ENCODE measurements around the gene PTPRG. TPM values are rescaled to one million over a fixed set of nuclear protein-coding genes. Genes with fewer than 3 reads are reported as not detected.
A peak's percentile ranks its signal among the peaks of the same experiment; 100 is the strongest.

The PTPRG gene
- total and polyA plus RNA-seq, 2 of the 13 experiments (the other 11 are each of a cell fraction or from before 2014, with no cell fraction given) = 8.0 to 25.3 TPM

GRCh38 chr3:62057339-62058047, 496.1 kb downstream of the PTPRG start (continued):
- TF ChIP-seq, protein P1, sequence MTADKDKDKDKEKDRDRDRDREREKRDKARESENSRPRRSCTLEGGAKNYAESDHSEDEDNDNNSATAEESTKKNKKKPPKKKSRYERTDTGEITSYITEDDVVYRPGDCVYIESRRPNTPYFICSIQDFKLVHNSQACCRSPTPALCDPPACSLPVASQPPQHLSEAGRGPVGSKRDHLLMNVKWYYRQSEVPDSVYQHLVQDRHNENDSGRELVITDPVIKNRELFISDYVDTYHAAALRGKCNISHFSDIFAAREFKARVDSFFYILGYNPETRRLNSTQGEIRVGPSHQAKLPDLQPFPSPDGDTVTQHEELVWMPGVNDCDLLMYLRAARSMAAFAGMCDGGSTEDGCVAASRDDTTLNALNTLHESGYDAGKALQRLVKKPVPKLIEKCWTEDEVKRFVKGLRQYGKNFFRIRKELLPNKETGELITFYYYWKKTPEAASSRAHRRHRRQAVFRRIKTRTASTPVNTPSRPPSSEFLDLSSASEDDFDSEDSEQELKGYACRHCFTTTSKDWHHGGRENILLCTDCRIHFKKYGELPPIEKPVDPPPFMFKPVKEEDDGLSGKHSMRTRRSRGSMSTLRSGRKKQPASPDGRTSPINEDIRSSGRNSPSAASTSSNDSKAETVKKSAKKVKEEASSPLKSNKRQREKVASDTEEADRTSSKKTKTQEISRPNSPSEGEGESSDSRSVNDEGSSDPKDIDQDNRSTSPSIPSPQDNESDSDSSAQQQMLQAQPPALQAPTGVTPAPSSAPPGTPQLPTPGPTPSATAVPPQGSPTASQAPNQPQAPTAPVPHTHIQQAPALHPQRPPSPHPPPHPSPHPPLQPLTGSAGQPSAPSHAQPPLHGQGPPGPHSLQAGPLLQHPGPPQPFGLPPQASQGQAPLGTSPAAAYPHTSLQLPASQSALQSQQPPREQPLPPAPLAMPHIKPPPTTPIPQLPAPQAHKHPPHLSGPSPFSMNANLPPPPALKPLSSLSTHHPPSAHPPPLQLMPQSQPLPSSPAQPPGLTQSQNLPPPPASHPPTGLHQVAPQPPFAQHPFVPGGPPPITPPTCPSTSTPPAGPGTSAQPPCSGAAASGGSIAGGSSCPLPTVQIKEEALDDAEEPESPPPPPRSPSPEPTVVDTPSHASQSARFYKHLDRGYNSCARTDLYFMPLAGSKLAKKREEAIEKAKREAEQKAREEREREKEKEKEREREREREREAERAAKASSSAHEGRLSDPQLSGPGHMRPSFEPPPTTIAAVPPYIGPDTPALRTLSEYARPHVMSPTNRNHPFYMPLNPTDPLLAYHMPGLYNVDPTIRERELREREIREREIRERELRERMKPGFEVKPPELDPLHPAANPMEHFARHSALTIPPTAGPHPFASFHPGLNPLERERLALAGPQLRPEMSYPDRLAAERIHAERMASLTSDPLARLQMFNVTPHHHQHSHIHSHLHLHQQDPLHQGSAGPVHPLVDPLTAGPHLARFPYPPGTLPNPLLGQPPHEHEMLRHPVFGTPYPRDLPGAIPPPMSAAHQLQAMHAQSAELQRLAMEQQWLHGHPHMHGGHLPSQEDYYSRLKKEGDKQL (CRISPR knock-in tag; IDR thresholded peaks at IDR 0.05; ENCODE audit: low read depth) = no peak
- TF ChIP-seq MLLT10 (CRISPR knock-in tag; IDR thresholded peaks at IDR 0.05) (no peak), JUNB (CRISPR knock-in tag; IDR thresholded peaks at IDR 0.05; ENCODE audit: borderline replicate concordance) (no peak), ZNF784 (CRISPR knock-in tag; IDR thresholded peaks at IDR 0.05; ENCODE audit: borderline replicate concordance) (no peak), ZNF616 (CRISPR knock-in tag; IDR thresholded peaks at IDR 0.05; ENCODE audit: low read depth) (no peak), ARID2 (CRISPR knock-in tag; IDR thresholded peaks at IDR 0.05; ENCODE audit: borderline replicate concordance) (no peak), TGIF2 (CRISPR knock-in tag; IDR thresholded peaks at IDR 0.05) (no peak), RBAK (CRISPR knock-in tag; IDR thresholded peaks at IDR 0.05) (no peak), EP300 (IDR thresholded peaks at IDR 0.05; ENCODE audit: low read depth in 2 of 2, low read length in 2 of 2) (0 out of 4 replicates have a peak, but pooled peaks of 1 of the 2 experiments have one; percentile 36), EP300 (CRISPR knock-in tag; IDR thresholded peaks at IDR 0.05; ENCODE audit: borderline replicate concordance) (no peak), CREM (IDR thresholded peaks at IDR 0.05) (no peak), CREM (CRISPR knock-in tag; IDR thresholded peaks at IDR 0.05) (no peak), YEATS2 (CRISPR knock-in tag; IDR thresholded peaks at IDR 0.05; ENCODE audit: borderline replicate concordance) (no peak), ZNF225 (CRISPR knock-in tag; IDR thresholded peaks at IDR 0.05) (no peak), GATAD2A (CRISPR knock-in tag; IDR thresholded peaks at IDR 0.05) (peak; percentile 66), SSRP1 (CRISPR knock-in tag; IDR thresholded peaks at IDR 0.05) (no peak)
- TF ChIP-seq, protein P2, sequence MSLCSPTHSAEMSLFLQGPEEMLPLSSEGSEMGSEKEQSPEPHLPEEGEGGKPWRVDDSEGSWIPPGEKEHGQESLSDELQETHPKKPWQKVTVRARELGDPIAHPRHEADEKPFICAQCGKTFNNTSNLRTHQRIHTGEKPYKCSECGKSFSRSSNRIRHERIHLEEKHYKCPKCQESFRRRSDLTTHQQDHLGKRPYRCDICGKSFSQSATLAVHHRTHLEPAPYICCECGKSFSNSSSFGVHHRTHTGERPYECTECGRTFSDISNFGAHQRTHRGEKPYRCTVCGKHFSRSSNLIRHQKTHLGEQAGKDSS (CRISPR knock-in tag; IDR thresholded peaks at IDR 0.05; ENCODE audit: borderline replicate concordance, low read depth) = no peak
- TF ChIP-seq, protein P3, sequence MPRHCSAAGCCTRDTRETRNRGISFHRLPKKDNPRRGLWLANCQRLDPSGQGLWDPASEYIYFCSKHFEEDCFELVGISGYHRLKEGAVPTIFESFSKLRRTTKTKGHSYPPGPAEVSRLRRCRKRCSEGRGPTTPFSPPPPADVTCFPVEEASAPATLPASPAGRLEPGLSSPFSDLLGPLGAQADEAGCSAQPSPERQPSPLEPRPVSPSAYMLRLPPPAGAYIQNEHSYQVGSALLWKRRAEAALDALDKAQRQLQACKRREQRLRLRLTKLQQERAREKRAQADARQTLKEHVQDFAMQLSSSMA (CRISPR knock-in tag; IDR thresholded peaks at IDR 0.05) = no peak
- TF ChIP-seq, protein P4, sequence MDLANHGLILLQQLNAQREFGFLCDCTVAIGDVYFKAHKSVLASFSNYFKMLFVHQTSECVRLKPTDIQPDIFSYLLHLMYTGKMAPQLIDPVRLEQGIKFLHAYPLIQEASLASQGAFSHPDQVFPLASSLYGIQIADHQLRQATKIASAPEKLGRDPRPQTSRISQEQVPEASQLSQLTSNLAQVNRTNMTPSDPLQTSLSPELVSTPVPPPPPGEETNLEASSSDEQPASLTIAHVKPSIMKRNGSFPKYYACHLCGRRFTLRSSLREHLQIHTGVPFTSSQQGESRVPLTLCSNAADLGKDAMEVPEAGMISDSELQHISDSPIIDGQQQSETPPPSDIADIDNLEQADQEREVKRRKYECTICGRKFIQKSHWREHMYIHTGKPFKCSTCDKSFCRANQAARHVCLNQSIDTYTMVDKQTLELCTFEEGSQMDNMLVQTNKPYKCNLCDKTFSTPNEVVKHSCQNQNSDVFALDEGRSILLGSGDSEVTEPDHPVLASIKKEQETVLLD (CRISPR knock-in tag; IDR thresholded peaks at IDR 0.05; ENCODE audit: low read depth) = no peak

All from HepG2 (cell line).